Pulmonary artery endothelial cell (primary cell): Measurements from ENCODE around the gene SLC4A2. TPM values are rescaled to one million over a fixed set of nuclear protein-coding genes. Genes with fewer than 3 reads are reported as not detected.
"Not testable (repeated sequence)": the region's sequence is repeated elsewhere in the genome, so short reads cannot be mapped to it uniquely, and the experiment has no call there.

ENCODE experiments used
- DNase-seq: peaks from one replicate; pipeline ENCODE4 v3.0.0-alpha.2; 2011; ENCODE audit warnings: low read depth, low spot score
- total RNA-seq: library from RNA; depleted of rRNA; stranded (reverse); fragments of >200 nt; gene quantifications from 2 replicates; pipeline ENCODE4 v1.2.3, GENCODE V29; 2014

Gene SLC4A2
- 64.6 and 79.7 TPM in 2 replicates for total RNA-seq

- no peak for DNase-seq
Measured at GRCh38 chr7:151059367-151060112, at the start of gene SLC4A2. SLC4A2 (plus strand) TSS chr7:151059589; CDS start chr7:151061988, 2,399 bp downstream.

GRCh38 chr7:151010037-151010306 is 49.4 kb upstream of the SLC4A2 start:
- no peak for DNase-seq

- DNase-seq: no peak
Measured at GRCh38 chr7:151010307-151011096, 48.9 kb upstream of the SLC4A2 start.

- no peak for DNase-seq
Measured at GRCh38 chr7:151011097-151011409, 48.3 kb upstream of the SLC4A2 start.

GRCh38 chr7:151011616-151012015 is 47.8 kb upstream of the SLC4A2 start:
- not testable (repeated sequence) for DNase-seq

- no peak for DNase-seq
Measured at GRCh38 chr7:151012031-151012692, 47.2 kb upstream of the SLC4A2 start.

- DNase-seq: no peak
Measured at GRCh38 chr7:151012911-151013347, 46.5 kb upstream of the SLC4A2 start.

- DNase-seq: no peak
Measured at GRCh38 chr7:151013356-151013732, 46.0 kb upstream of the SLC4A2 start.

GRCh38 chr7:151013733-151014497 is 45.5 kb upstream of the SLC4A2 start:
- DNase-seq: no peak

GRCh38 chr7:151014950-151015349 is 44.4 kb upstream of the SLC4A2 start:
- no peak for DNase-seq

- no peak for DNase-seq
Measured at GRCh38 chr7:151015967-151016366, 43.4 kb upstream of the SLC4A2 start.

GRCh38 chr7:151016505-151016904 is 42.9 kb upstream of the SLC4A2 start:
- no peak for DNase-seq

- no peak for DNase-seq
Measured at GRCh38 chr7:151016942-151017341, 42.4 kb upstream of the SLC4A2 start.

- no peak for DNase-seq
Measured at GRCh38 chr7:151017370-151017952, 41.9 kb upstream of the SLC4A2 start.

GRCh38 chr7:151017953-151018420 is 41.4 kb upstream of the SLC4A2 start:
- no peak for DNase-seq

- DNase-seq: no peak
Measured at GRCh38 chr7:151018421-151019129, 40.8 kb upstream of the SLC4A2 start.

- no peak for DNase-seq
Measured at GRCh38 chr7:151019130-151019447, 40.3 kb upstream of the SLC4A2 start.

- no peak for DNase-seq
Measured at GRCh38 chr7:151020231-151020630, 39.2 kb upstream of the SLC4A2 start.

- DNase-seq: no peak
Measured at GRCh38 chr7:151023232-151023631, 36.2 kb upstream of the SLC4A2 start.

- no peak for DNase-seq
Measured at GRCh38 chr7:151024435-151025056, 34.8 kb upstream of the SLC4A2 start, which contains the start of gene ATG9B. ATG9B (minus strand) TSS chr7:151024494; CDS start chr7:151024423, 71 bp downstream.
